Fibroblast of lung (primary cell): Measurements from ENCODE around the gene EVI5. TPM values are rescaled to one million over a fixed set of nuclear protein-coding genes. Genes with fewer than 3 reads are reported as not detected.

ENCODE experiments used
- DNase-seq, 2 donors: peaks; one replicate each; pipeline versions ENCODE4 v3.0.0 to v3.0.0-alpha.2; 2010; ENCODE audit warnings: low read depth in 2 of 2
- H2AFZ ChIP-seq: 2 replicates; pipeline ENCODE4 v1.5.1; 2012; ENCODE audit warnings: low read length, control low read depth, inconsistent platforms
- H3K27ac ChIP-seq: 2 replicates; pipeline ENCODE4 v1.5.1; 2011; ENCODE audit warnings: low read length, control low read depth; ENCODE audit not compliant: insufficient read depth
- H3K27me3 ChIP-seq: 2 replicates; pipeline ENCODE4 v1.5.1; 2011; ENCODE audit warnings: mild to moderate bottlenecking, low read length; ENCODE audit not compliant: control insufficient read depth, insufficient read depth
- H3K36me3 ChIP-seq: 2 replicates; pipeline ENCODE4 v1.5.1; 2011; ENCODE audit warnings: low read length; ENCODE audit not compliant: control insufficient read depth, insufficient read depth
- H3K4me1 ChIP-seq: 2 replicates; pipeline ENCODE4 v1.5.1; 2011; ENCODE audit warnings: low read length; ENCODE audit not compliant: control insufficient read depth, insufficient read depth; ENCODE audit errors: extremely low read depth
- H3K4me2 ChIP-seq: 2 replicates; pipeline ENCODE4 v1.5.1; 2011; ENCODE audit warnings: low read length, control low read depth; ENCODE audit not compliant: insufficient read depth; ENCODE audit errors: extremely low read depth
- H3K4me3 ChIP-seq, 4 experiments: fragments of 200-600 bp in 1 of 4; sonication (generic) in 1 of 4; replicated peaks in 1 of 4; 2 replicates each; pipeline ENCODE4 v1.5.1; 2011 to 2016; ENCODE audit warnings: low read length in 4 of 4, low read depth in 3 of 4, mild to moderate bottlenecking in 3 of 4, control low read depth in 2 of 4, inconsistent platforms in 1 of 4, mixed read lengths in 1 of 4; ENCODE audit not compliant: insufficient read depth in 1 of 4; ENCODE audit errors: control extremely low read depth in 1 of 4
- H3K79me2 ChIP-seq: 2 replicates; pipeline ENCODE4 v1.5.1; 2012; ENCODE audit warnings: mild to moderate bottlenecking, low read length, inconsistent platforms; ENCODE audit not compliant: control insufficient read depth, insufficient read depth
- H3K9ac ChIP-seq: 2 replicates; pipeline ENCODE4 v1.5.1; 2011; ENCODE audit warnings: mild to moderate bottlenecking, low read length, control low read depth; ENCODE audit not compliant: insufficient read depth
- H3K9me3 ChIP-seq: 2 replicates; pipeline ENCODE4 v1.5.1; 2012; ENCODE audit warnings: low read depth, low read length; ENCODE audit not compliant: control insufficient read depth, insufficient read depth
- H4K20me1 ChIP-seq: 2 replicates; pipeline ENCODE4 v1.5.1; 2011; ENCODE audit warnings: low read length; ENCODE audit not compliant: control insufficient read depth, insufficient read depth; ENCODE audit errors: extremely low read depth
- EZH2 ChIP-seq: IDR thresholded peaks from 2 replicates; pipeline ENCODE4 v1.5.1; 2012; ENCODE audit warnings: low read length, control low read depth, mild to moderate bottlenecking; ENCODE audit errors: missing control alignments
- polyA plus RNA-seq, 2 donors: library from polyadenylated mRNA; depleted of rRNA in 1 of 2; stranded (reverse) in 1 of 2; unstranded in 1 of 2; fragments of >200 nt; gene quantifications; 2 replicates each; pipeline ENCODE4 v1.2.1, GENCODE V29; 2011 to 2012; ENCODE audit warnings: missing spikeins in 1 of 2
- total RNA-seq: library from RNA; depleted of rRNA; stranded (reverse); fragments of >200 nt; gene quantifications from 2 replicates; pipeline ENCODE4 v1.2.1, GENCODE V29; 2014
- TF ChIP-seq, protein P1 (sequence below), 2 donors: IDR thresholded peaks in 1 of 2; conservative IDR thresholded peaks in 1 of 2; 1 replicate in 1 of 2; 2 replicates in 1 of 2; pipeline ENCODE4 v1.5.1; 2011 to 2012; ENCODE audit warnings: low read length in 2 of 2, control low read depth in 1 of 2, inconsistent platforms in 1 of 2, low read depth in 1 of 2, mild to moderate bottlenecking in 1 of 2

The EVI5 gene
- total and polyA plus RNA-seq, 2 donors (not counting 1 experiment from before 2014, with no cell fraction given), result 32.5 to 48.1 TPM

DNA sequence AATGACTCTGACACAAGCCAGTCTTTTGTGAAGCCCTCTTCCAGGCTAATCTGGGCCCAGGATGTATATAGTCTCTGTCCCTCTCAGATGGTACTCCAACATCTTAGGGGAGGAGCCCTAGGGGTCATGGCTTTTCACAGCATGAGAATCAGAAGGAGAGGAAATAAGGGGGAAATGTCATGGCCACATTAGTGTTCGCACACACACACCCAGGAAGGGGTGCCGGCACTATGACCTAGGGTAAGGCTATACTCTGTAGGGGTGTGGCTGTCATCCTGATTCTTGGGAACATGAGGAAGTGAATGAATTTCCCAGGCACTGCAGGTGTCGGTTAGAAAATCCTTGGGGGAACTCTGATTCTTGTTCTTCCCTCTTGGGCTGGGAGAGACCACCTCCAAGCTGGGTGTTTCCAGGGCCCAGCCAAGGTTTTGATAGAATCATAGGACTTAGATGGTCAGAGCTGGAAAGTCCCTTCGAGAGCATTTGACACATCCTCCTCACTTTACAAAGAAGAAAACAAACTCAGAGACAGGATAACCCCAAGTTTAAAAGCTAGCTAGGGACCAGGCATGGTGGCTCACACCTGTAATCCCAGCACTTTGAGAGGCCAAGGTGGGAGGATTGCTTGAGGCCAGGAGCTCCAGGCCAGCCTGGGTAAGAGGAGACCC lies 320.2 kb downstream of the EVI5 start:
- H3K9ac ChIP-seq, result no peak overlapping the region
- no peaks in the 10 kb centered on the region for H3K36me3 ChIP-seq
- no peaks in the 10 kb centered on the region for H3K9me3 ChIP-seq
- H2AFZ ChIP-seq, result no peak overlapping the region
- no peak overlapping the region for H3K4me3 ChIP-seq
- H3K27me3 ChIP-seq, result no peaks in the 10 kb centered on the region
- no peak overlapping the region for H3K27ac ChIP-seq
- TF ChIP-seq, protein P1, sequence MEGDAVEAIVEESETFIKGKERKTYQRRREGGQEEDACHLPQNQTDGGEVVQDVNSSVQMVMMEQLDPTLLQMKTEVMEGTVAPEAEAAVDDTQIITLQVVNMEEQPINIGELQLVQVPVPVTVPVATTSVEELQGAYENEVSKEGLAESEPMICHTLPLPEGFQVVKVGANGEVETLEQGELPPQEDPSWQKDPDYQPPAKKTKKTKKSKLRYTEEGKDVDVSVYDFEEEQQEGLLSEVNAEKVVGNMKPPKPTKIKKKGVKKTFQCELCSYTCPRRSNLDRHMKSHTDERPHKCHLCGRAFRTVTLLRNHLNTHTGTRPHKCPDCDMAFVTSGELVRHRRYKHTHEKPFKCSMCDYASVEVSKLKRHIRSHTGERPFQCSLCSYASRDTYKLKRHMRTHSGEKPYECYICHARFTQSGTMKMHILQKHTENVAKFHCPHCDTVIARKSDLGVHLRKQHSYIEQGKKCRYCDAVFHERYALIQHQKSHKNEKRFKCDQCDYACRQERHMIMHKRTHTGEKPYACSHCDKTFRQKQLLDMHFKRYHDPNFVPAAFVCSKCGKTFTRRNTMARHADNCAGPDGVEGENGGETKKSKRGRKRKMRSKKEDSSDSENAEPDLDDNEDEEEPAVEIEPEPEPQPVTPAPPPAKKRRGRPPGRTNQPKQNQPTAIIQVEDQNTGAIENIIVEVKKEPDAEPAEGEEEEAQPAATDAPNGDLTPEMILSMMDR (conservative IDR thresholded peaks at IDR 0.05 in 1 of 2, IDR thresholded peaks at IDR 0.05 in 1 of 2; ENCODE audit: low read depth in 1 of 2, low read length in 2 of 2), result no peak
- TF ChIP-seq EZH2, result no peak
- no peak for DNase-seq
- H3K4me2 ChIP-seq, result no peak overlapping the region
- H3K79me2 ChIP-seq, result no peaks in the 10 kb centered on the region
- no peaks in the 10 kb centered on the region for H4K20me1 ChIP-seq
- H3K4me1 ChIP-seq, result no peaks in the 10 kb centered on the region

DNA sequence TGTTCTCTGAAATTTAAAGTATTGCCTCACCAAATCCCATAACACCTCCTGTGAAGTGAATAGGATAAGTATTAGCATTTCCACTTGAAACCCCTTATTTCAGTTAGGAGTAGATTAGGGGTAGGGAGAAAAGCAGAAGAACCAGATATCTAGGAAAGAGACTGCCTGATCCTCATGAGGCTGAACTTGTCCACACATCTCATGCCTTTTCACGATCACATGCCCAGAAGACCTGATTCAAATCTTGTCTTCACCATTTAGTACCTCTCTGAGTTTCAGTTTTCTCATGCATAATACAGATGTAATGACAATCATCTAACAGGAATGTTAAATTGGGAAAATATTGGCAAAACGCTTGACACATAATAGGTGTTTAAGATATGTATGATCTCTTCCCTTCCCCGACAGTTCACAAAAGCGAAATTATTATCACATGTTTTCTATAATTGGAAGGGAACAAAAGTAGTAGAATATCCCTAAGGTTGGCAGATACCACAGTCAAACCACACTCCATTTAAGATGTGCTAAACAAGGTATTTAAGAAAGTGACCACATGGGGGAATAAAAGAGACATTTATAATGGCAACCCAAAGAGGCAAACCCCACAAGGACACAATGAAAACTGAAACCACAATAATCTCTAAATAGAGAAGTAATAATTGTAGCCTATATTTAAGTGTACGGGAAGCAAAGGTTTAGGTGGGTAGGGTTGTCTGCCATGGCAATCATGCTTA lies 323.4 kb downstream of the EVI5 start:
- Histone ChIP-seq H3K9ac (no peak overlapping the region), H3K79me2 (no peaks in the 10 kb centered on the region), H2AFZ (no peak overlapping the region), H3K27me3 (no peaks in the 10 kb centered on the region), H3K27ac (no peak overlapping the region), H3K9me3 (no peaks in the 10 kb centered on the region), H3K4me2 (no peak overlapping the region), H3K4me1 (no peaks in the 10 kb centered on the region), H4K20me1 (no peaks in the 10 kb centered on the region), H3K4me3 (no peak overlapping the region), H3K36me3 (no peaks in the 10 kb centered on the region)
- no peak for TF ChIP-seq EZH2
- TF ChIP-seq, protein P1 (conservative IDR thresholded peaks at IDR 0.05 in 1 of 2, IDR thresholded peaks at IDR 0.05 in 1 of 2; ENCODE audit: low read depth in 1 of 2, low read length in 2 of 2), result no peak
- DNase-seq, result no peak

DNA sequence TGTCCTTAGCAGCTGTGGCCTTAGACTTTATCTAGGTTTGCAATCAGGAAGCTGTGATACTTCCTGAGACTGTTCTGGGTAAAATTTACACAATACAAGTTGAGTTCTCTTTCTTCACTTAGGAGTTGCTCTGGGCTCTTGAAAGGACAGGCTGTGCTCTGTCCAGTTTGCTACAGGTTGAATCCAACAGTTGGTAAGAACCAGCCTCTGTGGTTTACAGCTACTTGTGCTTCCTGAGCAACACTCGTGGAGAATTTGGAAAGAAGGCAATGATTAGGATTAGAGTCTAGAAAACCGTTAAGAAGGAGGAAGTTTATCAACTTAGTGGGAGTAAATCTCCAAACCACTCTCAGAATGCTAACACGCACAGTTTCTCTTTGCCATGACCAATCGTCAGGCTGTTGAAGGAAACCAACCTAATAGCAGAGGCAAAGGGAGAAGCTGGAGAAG lies 325.0 kb downstream of the EVI5 start:
- H3K4me2 ChIP-seq, result no peak overlapping the region

More for the DNA sequence above, 325.0 kb downstream of the EVI5 start:
- no peaks in the 10 kb centered on the region for H4K20me1 ChIP-seq
- H2AFZ ChIP-seq, result no peak overlapping the region
- H3K9ac ChIP-seq, result no peak overlapping the region
- no peaks in the 10 kb centered on the region for H3K4me1 ChIP-seq
- H3K79me2 ChIP-seq, result no peaks in the 10 kb centered on the region
- no peak for DNase-seq
- H3K27ac ChIP-seq, result no peak overlapping the region
- TF ChIP-seq, protein P1 (conservative IDR thresholded peaks at IDR 0.05 in 1 of 2, IDR thresholded peaks at IDR 0.05 in 1 of 2; ENCODE audit: low read depth in 1 of 2, low read length in 2 of 2), result no peak
- TF ChIP-seq EZH2, result no peak
- no peaks in the 10 kb centered on the region for H3K27me3 ChIP-seq
- H3K36me3 ChIP-seq, result no peaks in the 10 kb centered on the region
- no peak overlapping the region for H3K4me3 ChIP-seq
- H3K9me3 ChIP-seq, result no peaks in the 10 kb centered on the region
